NCI-H526 treated with DMSO at 0.1 percent for 48 hours (cell line): ENCODE results near the gene C1QL1.
A peak's percentile ranks its signal among the peaks of the same experiment; 100 is the strongest.
"Not testable (repeated sequence)": the region's sequence is repeated elsewhere in the genome, so short reads cannot be mapped to it uniquely, and the experiment has no call there.

Experiments
- DNase-seq: peaks from one replicate; lab custom pipeline; 2025; lab: John Stamatoyannopoulos, UW

The C1QL1 gene

DNA sequence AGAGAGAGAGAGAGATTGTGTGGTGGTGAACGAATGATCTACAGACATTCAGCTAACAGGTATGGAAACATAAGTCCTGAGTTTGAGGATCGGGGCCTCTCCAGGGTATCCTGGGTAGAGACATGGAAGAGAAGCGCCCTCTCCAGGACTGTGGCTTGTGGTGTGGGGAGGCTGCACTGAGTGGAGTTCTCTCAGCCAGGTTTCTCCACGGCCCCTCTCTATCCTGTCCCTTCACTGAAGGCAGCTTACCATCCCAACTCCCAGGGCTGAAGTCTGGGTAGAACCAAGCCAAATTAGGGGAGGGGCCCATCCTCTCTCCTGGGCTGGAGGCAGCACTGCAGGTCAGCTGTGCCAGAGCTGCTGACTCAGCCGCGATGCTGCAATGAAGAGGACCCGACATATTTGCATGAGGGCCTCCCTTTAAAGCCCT lies 6.2 kb downstream of the C1QL1 start:
- DNase-seq = peak; percentile 24

DNA sequence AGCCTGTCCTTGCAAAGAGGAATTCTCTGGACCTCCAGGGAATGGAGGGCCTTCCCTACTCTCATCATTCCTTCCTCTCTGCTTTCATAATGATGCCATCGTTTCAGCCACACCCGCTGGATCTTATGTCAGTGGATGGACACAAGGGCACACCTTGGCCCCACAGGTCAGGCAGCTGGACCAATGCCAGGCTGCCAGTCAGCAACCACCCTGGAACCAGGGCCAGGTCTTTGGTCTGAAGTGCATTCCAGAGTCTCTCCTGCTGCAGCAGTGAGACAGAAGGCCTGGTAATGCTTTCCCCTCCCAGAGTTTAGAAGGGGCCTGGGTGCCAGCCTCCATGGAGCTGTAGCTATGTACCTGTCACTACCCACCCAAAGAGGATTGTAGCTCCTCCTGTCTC lies 7.4 kb downstream of the C1QL1 start:
- no peak for DNase-seq

DNA sequence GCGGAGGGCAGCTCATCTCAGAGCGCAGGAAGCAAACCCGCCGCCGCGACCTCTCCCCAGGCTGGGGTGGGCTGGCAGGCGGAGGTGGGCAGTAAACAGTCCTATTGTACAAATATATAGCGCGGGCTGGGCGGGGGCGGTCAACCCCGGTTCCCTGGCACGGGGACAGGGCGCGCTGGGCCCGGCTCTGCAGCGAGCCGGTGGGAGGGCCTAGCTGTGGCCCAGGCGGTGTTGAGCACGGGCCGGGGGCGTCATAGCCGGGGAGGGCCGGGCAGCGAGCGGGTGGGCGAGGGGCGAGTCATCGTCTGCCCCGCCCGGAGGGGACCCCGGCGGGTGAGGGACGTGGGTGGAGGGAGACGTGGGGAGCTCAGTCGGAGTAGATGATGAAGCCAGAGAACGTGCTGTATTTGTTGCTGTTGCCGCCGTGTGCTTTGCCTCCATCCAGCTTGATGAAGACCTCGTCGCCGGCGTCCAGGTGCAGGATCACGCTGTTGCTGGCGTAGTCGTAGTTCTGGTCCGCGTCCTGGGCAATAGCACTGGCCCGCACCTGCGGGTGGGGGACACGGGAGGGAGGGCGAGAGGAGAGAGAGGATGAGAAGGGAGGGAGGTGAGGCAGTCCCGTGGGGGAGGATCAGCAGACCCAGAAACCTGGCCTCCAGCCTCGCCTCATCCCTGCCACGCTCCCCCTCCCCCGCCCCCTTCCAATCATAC lies 8.1 kb downstream of the C1QL1 start:
- DNase-seq = no peak

DNA sequence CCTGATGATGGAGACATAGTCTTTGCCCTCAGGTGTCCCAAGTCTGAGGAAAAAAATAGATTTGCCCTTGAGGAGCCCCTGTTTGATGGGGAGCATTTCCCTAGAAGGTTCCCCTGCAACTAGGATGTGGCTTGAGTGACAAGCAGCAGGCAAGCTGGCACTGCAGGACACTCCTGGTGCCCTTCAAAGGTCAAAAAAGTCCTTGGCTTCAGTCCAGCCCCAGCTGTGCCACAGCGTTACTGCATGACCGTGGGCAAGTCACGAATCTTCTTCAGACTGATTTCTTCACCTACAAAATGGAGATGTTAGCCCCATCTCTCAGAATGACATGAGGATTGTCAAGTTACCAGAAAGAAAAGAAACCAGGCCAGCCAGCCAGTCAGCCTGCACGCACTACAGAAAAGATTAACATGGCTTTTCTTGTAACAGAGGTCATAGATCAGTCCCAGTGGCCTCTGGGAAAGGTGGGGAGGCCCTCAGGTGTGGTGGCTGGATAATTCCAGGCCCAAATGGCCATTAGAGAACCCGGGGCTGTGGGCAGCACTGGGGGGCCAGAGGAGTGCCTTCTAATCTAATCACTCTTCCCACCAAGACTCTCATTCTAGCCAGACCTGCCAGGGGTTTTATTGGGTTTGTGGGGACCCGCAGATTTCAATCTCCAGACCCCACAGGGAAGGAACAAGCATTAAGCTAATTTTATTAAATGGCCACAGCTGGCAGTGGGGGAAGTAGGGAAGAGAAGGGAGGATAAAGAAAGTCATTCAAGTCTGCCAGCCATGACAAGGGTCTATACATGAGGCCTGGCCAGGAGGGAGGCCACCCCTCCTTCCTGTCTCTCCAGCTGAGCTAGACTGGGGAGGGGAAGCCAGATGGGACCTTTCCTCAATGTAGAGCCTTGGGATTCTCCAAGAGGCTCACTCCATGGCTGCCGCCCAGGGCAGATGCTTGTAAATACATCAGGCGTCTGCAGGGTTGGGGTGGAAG lies 10.8 kb downstream of the C1QL1 start:
- DNase-seq = no peak

DNA sequence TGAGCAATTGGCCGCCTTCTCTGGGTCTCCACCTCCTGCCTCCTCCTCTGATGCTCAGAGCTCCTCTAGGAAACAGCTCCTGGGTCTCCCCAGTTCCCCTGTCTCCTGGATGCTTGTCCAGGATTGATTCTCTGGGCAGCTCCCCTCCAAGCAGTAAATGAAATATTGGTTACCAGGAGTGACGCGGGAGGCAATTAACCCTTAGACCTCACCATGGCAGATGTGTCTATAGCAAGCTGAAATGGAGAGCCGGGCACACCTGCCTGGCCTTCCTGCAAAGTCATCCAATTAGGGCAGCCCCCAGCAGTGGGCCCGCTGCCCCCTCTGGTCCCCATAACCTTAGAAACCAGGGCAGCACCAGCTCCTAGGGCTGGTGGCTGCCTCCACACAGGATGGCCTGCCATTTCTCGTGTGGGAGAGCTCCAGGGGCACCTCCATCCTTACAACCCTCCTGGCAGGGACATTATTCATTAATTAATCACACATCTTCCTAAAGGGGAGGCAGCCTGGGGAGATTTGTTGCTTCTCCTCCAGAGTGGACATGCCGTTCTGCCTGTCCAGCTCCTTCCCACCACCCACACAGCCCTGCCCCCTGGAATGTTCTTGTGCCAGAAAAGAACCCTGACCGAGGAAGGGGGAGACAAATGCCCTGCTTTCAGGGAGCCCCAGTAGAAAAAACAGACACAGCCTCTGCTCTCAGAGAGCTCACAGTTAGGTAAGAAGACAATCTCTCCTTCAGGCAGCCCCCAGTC lies 12.3 kb downstream of the C1QL1 start:
- no peak for DNase-seq

DNA sequence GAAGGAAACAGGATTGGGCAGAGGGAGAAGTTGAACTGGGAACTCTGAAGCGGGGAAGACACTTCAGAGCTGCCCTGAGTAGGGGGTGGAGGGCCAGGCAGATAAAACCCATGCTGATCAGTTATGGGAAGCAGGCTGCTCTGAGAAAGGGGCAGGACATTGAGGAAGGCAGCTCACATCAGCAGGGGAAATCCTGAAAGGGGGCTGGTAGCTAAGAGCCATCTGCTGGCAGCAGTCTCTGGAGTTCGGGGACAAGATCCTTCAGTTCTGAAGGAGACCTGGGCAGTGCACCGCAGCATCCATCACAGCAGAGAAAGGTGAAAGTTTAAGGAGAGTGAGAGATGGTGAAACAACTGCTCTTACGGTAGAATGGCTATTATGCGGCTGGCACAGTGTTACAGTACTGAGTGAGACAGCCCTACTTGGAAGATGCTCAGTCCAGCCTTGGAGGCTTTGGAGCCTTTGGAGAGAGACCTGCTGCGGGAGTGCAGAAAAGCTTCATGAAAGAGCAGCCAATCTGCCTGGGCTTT lies 15.1 kb downstream of the C1QL1 start:
- no peak for DNase-seq

DNA sequence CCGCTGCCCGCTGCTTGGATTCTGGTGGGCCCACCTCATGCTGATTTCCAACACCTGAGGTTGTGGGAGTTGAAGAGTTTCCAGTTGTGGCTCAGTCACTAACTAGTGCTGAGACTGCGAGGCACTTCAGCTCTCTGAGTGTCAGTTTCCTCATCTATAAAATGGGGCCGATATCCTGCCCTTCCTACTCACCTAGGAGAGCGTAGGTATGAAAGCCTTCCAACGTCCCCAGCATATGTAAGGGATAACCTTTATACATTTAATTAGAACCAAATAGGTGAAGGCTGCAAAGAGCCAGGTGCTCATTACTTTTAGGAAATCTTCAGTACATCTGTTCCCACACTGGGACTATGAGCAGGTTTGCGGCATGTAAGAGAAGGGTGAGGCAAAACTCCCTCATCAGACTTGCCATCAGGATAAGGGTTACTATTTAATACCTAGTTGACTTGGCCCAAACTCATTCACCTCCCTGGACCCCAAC lies 19.7 kb downstream of the C1QL1 start:
- DNase-seq = no peak

DNA sequence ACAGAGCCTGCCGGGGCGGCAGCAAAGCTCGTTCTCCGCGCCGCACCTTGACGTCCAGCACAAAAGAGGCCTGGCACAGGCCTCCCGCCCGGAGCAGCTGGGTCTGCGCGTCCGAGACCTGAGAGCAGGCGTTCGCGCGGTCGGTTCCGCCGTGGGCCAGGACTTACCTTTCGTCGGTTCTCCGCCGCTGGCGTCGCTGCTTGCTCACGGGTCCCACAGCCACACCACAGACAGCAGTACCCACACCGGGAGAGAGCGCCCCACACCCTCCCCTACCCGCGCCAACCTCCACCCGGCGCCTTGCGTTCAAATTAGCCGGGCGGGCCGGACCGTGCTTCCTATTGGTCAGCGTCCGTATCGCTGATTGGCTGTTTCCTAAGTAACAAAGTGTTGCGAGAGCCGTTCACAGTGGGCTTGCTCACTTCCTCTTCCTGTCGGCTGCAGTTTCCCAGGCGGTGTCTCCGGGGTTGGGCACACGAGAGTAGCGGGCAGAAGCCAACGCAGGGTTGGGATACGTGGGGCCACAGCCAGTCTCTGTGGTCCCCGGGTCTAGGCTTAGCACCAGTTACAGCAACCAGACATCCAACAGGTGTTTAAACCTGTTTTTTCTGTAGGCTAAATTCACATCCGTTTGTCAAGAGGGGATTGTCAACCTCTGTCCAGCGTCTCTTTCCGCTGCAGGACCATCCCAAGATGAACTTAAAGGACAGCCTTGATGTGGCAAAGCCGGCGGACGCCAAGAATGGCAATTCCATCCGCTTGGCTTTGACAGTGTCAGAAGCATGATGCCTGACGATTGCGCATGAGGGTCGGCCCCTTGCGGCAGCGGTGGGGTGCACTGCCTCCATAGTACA lies 20.4 kb downstream of the C1QL1 start, which contains the start of gene KIF18B:
TSS of gene KIF18B (minus strand) at position 313 of the 854 bp plus-strand sequence. CDS start 11,429 bp downstream, outside the sequence.
- DNase-seq = peak; percentile 96

DNA sequence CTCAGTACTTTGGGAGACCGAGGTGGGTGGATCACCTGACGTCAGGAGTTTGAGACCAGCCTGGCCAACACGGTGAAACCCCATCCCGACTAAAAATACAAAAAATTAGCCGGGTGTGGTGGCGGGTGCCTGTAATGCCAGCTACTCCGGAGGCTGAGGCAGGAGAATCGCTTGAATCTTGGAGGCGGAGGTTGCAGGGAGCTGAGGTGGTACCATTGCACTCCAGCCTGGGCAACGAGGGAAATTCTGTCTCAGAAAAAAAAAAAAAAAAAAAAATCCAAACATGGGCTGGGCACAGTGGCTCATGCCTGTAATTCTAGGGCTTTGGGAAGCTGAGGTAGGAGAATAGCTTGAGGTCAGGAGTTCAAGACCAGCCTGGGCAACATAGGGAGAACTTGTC lies 22.5 kb downstream of the C1QL1 start:
- DNase-seq = not testable (repeated sequence)

DNA sequence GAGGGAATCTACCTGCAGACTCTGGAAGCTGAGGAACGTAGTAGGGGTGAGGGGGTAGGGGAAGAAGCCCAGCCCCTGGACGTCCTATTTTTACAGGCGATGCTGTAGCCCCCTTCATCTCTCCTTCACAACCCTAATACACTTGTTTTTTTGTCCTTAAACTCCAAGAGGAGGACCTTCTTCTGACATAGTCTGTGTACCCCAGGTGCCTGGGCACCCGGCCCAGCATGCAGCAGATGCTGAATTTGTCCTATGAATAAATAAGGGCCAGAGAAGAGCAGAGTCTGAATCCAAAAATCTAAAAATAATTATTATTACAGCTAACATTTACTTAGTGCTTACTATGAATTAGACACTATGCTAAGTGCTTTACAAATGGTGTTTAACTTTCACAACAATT lies 25.6 kb downstream of the C1QL1 start:
- no peak for DNase-seq

DNA sequence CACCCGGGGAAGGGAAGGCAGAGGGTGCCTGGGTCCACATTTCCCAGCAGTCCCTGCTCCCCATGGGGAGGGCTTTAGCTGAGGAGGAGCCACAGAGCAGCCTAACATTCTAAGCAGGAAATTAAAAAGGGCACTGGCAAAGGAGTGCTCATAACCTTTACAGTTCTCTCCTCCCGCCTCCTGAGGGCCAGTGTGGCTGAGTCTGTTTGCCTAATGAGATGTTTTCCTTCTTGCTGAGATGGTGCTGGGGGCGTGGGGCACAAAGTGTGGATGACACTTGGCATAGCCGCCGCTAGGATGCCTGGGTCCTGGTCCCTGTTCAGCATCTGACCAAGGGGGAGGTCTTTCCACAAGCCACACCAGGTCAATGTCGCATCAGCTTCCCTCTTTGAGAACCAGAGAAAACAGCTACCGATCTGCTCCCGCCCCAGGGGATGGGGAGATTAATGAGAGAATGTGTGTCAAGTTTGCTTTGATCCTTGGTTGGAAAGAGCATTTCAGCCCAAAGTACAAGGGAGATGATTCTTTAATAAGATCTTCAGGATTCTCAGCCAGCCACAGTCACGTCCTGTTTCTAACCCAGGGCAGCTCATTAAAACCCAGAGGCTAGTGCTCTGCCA lies 26.3 kb downstream of the C1QL1 start:
- no peak for DNase-seq

DNA sequence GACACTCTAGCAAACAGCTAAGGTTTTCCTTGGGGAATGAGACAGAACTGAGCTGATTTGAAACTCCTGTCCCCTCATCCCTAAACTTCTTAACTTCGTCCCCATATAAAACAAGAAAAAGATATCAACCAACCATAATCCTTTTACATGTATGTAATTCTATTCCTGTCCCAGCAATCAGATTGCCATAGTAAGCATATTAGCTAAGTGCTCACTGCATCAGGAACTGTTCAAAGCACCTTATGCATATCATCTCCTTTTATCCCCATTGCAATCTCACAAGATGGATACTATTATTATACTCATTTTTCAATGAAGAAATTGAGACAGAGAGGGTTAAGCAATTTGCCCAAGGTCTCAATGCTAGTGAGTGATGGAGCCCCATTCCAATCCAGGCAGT lies 27.3 kb downstream of the C1QL1 start:
- no peak for DNase-seq

DNA sequence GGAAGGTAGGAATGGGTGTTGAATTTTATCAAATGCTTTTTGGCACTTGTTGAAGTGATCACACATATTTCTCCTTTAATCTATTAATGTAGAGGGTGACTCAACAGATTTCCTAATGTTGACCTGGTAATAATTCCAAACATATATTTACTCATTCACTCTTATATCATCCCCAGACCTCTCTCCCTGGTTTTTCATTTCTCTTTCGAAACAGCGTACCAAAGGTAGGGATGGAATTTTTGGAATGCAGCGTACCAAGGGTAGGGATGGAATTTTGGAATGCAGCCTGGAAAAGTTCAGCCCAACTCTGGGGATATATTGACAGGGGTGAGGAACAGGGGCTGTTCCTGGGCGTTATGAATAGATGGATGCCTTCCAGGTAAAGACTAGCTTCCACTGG lies 27.8 kb downstream of the C1QL1 start:
- no peak for DNase-seq

DNA sequence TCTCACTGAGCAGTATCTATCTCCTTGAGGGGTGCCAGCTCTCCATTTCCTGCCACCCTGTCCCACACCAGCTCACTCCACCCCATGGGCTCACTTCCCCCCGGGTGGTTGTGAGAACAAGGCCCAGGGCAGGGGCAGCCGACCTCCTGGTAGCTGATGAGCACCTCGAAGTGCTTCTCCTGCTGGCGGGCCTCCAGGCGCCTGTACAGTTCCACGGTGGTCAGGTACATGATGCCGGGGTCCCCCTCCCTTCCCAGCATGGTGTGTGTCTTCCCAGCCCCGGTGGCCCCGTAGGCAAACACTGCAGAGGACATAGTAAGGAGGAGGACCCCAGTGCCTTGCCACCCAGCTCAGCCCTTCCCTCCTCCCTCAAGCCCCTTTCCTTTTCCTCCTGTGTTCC lies 33.0 kb downstream of the C1QL1 start:
- DNase-seq = no peak

DNA sequence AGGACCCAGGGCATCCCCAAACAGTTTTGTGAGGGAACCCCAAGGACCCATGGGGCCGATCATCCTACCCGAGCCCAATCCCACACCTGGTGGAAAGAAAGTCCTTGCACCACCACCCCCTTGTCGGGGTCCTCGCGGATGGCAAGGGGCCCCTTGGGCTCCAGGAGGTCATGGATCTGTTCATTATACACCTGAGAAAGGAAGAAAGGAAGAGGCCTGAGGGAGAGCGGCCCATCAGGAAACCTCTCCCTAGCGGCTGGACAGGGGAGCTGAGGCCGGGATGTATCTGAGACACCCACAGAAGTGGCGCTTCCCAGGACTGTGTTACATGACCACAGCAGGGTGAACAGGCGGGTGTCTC lies 33.4 kb downstream of the C1QL1 start:
- DNase-seq = no peak

DNA sequence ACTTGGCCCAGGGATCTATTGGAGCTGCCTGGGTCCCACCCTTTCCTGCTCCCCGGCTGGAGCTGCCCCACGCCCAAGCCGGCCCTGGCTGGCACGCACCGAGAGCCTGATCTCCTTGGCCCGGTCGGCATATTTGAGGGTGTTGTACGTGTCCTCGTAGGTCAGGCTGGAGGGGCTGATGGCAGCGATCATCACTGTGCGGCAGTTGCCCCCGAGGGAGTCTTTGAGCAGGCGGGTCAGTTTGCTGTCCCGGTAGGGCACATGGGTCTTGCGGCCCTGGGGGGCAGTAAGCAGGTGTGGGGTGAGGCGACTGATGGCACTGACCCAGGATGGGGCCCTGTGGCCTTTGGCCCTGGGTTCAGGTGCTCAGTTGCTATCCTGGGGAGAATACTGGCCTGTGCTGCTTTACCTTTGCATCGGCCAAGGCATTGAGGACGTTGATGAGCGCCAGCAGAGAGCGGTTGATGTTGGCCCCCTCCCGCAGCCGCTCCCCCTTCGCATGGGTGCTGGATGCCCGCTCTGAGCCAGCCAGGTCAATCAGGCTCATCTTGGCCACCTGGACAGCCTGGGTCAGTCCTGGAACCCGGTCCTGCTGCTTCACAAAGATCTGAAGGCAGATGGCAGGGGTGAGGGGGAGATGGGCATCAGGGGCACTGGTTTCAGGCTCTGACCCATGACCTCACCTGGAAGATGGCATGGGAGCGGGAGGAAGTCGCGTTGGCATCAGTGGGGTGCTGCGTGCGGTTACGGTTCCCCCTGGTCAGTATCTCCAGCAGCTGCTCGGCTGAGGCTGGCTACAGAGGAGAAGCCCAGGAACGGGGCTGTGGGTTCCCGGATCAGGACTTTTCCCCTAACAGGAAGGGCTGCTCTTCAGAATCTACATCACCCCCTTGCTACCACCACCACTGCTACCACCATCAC lies 34.0 kb downstream of the C1QL1 start:
- no peak for DNase-seq

DNA sequence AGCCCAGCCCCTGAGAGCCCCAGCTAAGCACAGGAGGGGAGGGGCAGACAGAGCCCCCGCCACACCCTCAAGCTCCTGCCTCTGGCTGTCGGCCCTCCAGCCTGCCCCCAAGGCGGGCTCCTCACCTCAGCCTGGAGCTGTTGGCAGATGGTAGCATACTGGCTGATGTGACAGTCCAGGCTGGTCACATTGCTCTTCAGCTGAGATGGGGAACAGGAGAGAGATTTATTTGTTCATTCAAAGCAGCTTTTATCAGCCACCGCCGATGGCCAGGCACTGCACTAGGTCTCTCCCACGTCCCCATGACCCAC lies 35.4 kb downstream of the C1QL1 start:
- peak; percentile 66 for DNase-seq

DNA sequence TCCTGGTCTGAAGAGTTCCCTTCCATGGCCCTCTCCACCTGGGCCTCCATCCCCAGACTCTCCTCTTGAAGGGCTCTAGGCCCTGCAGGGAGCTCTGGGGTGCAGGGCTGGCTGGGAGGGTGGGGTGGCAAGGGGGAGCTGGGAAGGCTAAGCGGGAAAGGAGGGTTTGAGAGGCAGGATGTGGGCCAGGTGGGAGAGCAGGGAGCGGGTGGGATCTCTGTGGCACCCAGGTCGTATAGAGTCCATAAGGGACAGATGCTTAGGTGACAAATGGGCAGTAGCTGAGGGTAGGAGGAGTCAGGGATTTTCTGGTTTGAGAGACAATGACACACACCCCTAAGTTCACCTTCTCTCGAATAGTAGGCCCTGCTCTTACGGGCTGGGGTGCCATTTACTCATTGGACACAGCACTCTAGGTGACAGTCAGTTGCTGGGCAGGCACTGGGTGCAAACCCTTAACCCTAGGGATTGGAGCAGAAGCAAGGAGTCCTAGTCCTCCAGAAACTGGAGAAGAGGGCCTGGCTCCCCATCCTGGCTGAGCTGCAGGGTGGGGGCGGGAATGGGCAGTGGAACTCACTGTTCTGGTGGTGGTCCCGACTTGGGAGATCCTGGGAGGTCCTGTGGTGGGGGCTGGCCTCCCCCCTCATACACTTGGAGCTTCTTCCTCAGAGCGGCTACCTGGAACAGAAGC lies 35.9 kb downstream of the C1QL1 start:
- no peak for DNase-seq

DNA sequence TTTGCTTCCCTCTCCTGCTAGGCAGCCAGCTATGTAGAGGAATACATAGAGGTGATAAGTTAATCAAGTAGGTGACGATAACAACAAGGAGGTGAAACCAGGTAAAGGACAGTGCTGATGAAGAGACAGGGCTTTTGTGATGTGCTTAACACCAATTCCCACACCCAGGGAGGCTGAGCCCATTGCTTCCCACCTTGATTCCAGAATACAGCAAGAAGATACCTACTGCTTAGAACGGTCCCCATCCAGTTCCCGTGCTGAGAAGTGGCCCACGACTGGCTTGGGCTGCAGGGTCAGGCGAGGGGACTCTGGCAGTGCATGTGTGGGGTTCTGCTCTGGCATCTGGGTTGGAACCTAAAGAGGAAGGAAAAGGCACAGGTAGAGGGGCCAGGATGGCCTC lies 36.7 kb downstream of the C1QL1 start:
- DNase-seq = no peak
